Fibroblast of lung (primary cell): ENCODE data around the gene LEKR1. TPM values are rescaled to one million over a fixed set of nuclear protein-coding genes. Genes with fewer than 3 reads are reported as not detected.

ENCODE experiments used
- DNase-seq, 2 donors: peaks; one replicate each; pipeline versions ENCODE4 v3.0.0 to v3.0.0-alpha.2; 2010; ENCODE audit warnings: low read depth in 2 of 2
- H2AFZ ChIP-seq: 2 replicates; pipeline ENCODE4 v1.5.1; 2012; ENCODE audit warnings: low read length, control low read depth, inconsistent platforms
- H3K27ac ChIP-seq: 2 replicates; pipeline ENCODE4 v1.5.1; 2011; ENCODE audit warnings: low read length, control low read depth; ENCODE audit not compliant: insufficient read depth
- H3K27me3 ChIP-seq: 2 replicates; pipeline ENCODE4 v1.5.1; 2011; ENCODE audit warnings: mild to moderate bottlenecking, low read length; ENCODE audit not compliant: control insufficient read depth, insufficient read depth
- H3K36me3 ChIP-seq: 2 replicates; pipeline ENCODE4 v1.5.1; 2011; ENCODE audit warnings: low read length; ENCODE audit not compliant: control insufficient read depth, insufficient read depth
- H3K4me1 ChIP-seq: 2 replicates; pipeline ENCODE4 v1.5.1; 2011; ENCODE audit warnings: low read length; ENCODE audit not compliant: control insufficient read depth, insufficient read depth; ENCODE audit errors: extremely low read depth
- H3K4me2 ChIP-seq: 2 replicates; pipeline ENCODE4 v1.5.1; 2011; ENCODE audit warnings: low read length, control low read depth; ENCODE audit not compliant: insufficient read depth; ENCODE audit errors: extremely low read depth
- H3K4me3 ChIP-seq, 4 experiments: fragments of 200-600 bp in 1 of 4; sonication (generic) in 1 of 4; replicated peaks in 1 of 4; 2 replicates each; pipeline ENCODE4 v1.5.1; 2011 to 2016; ENCODE audit warnings: low read length in 4 of 4, low read depth in 3 of 4, mild to moderate bottlenecking in 3 of 4, control low read depth in 2 of 4, inconsistent platforms in 1 of 4, mixed read lengths in 1 of 4; ENCODE audit not compliant: insufficient read depth in 1 of 4; ENCODE audit errors: control extremely low read depth in 1 of 4
- H3K79me2 ChIP-seq: 2 replicates; pipeline ENCODE4 v1.5.1; 2012; ENCODE audit warnings: mild to moderate bottlenecking, low read length, inconsistent platforms; ENCODE audit not compliant: control insufficient read depth, insufficient read depth
- H3K9ac ChIP-seq: 2 replicates; pipeline ENCODE4 v1.5.1; 2011; ENCODE audit warnings: mild to moderate bottlenecking, low read length, control low read depth; ENCODE audit not compliant: insufficient read depth
- H3K9me3 ChIP-seq: 2 replicates; pipeline ENCODE4 v1.5.1; 2012; ENCODE audit warnings: low read depth, low read length; ENCODE audit not compliant: control insufficient read depth, insufficient read depth
- H4K20me1 ChIP-seq: 2 replicates; pipeline ENCODE4 v1.5.1; 2011; ENCODE audit warnings: low read length; ENCODE audit not compliant: control insufficient read depth, insufficient read depth; ENCODE audit errors: extremely low read depth
- EZH2 ChIP-seq: IDR thresholded peaks from 2 replicates; pipeline ENCODE4 v1.5.1; 2012; ENCODE audit warnings: low read length, control low read depth, mild to moderate bottlenecking; ENCODE audit errors: missing control alignments
- polyA plus RNA-seq, 2 donors: library from polyadenylated mRNA; depleted of rRNA in 1 of 2; stranded (reverse) in 1 of 2; unstranded in 1 of 2; fragments of >200 nt; gene quantifications; 2 replicates each; pipeline ENCODE4 v1.2.1, GENCODE V29; 2011 to 2012; ENCODE audit warnings: missing spikeins in 1 of 2
- total RNA-seq: library from RNA; depleted of rRNA; stranded (reverse); fragments of >200 nt; gene quantifications from 2 replicates; pipeline ENCODE4 v1.2.1, GENCODE V29; 2014
- TF ChIP-seq, protein P1 (sequence below), 2 donors: IDR thresholded peaks in 1 of 2; conservative IDR thresholded peaks in 1 of 2; 1 replicate in 1 of 2; 2 replicates in 1 of 2; pipeline ENCODE4 v1.5.1; 2011 to 2012; ENCODE audit warnings: low read length in 2 of 2, control low read depth in 1 of 2, inconsistent platforms in 1 of 2, low read depth in 1 of 2, mild to moderate bottlenecking in 1 of 2

Gene LEKR1
- total and polyA plus RNA-seq, 2 donors (not counting 1 experiment from before 2014, with no cell fraction given), result 0.28 to 1.3 TPM

DNA sequence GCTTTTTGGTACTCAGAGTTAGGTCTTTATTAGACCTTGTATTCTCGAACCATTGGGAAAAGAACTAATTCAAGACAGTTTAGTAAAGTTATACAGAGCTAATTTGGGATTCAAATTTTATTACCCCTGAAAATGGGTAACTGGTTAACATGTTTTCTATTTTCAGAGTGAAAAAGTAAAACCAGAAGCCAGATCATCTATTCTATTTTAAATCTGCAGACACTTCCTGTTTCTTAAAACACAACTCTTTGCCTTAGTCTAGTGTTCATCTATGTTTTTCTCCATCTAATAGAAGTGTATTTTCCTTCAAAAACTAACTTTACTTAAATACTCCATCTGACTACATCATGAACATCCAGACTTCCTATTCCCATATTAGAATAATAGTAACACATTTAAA lies 220.4 kb downstream of the LEKR1 start:
- no peak overlapping the region for H3K4me2 ChIP-seq
- H3K4me3 ChIP-seq, result no peak overlapping the region
- TF ChIP-seq, protein P1, sequence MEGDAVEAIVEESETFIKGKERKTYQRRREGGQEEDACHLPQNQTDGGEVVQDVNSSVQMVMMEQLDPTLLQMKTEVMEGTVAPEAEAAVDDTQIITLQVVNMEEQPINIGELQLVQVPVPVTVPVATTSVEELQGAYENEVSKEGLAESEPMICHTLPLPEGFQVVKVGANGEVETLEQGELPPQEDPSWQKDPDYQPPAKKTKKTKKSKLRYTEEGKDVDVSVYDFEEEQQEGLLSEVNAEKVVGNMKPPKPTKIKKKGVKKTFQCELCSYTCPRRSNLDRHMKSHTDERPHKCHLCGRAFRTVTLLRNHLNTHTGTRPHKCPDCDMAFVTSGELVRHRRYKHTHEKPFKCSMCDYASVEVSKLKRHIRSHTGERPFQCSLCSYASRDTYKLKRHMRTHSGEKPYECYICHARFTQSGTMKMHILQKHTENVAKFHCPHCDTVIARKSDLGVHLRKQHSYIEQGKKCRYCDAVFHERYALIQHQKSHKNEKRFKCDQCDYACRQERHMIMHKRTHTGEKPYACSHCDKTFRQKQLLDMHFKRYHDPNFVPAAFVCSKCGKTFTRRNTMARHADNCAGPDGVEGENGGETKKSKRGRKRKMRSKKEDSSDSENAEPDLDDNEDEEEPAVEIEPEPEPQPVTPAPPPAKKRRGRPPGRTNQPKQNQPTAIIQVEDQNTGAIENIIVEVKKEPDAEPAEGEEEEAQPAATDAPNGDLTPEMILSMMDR (conservative IDR thresholded peaks at IDR 0.05 in 1 of 2, IDR thresholded peaks at IDR 0.05 in 1 of 2; ENCODE audit: low read depth in 1 of 2, low read length in 2 of 2), result no peak
- no peak for TF ChIP-seq EZH2
- H3K4me1 ChIP-seq, result no peaks in the 10 kb centered on the region
- no peaks in the 10 kb centered on the region for H3K9me3 ChIP-seq
- no peak overlapping the region for H2AFZ ChIP-seq
- DNase-seq, result no peak
- H3K27me3 ChIP-seq, result peaks cover 5% of the 10 kb centered on the region
- H3K27ac ChIP-seq, result no peak overlapping the region
- H3K36me3 ChIP-seq, result no peaks in the 10 kb centered on the region
- H3K79me2 ChIP-seq, result no peaks in the 10 kb centered on the region
- H3K9ac ChIP-seq, result no peak overlapping the region
- H4K20me1 ChIP-seq, result no peaks in the 10 kb centered on the region

DNA sequence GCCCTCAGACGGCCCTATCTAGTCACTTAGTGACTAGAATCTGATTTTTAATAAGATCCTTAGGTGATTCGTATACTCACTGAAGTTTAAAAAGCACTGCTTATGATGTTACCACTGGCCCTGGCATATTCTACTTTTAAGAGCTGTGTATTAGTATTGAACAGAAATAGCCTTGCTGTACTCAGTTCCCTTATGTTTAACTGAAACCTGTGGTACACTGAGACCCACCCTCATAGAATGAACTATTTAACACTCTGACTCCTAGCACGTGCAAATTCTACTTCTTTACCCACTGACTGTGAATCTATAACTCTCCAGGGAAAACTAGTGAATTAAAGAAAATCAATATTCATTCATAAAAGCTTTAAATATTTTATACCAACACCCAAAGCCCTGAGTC lies 224.9 kb downstream of the LEKR1 start:
- Histone ChIP-seq H3K9me3 (no peaks in the 10 kb centered on the region), H3K79me2 (no peaks in the 10 kb centered on the region), H3K4me2 (no peak overlapping the region), H3K27me3 (no peaks in the 10 kb centered on the region), H3K9ac (no peak overlapping the region), H3K36me3 (no peaks in the 10 kb centered on the region), H3K4me1 (no peaks in the 10 kb centered on the region), H3K4me3 (no peak overlapping the region), H4K20me1 (no peaks in the 10 kb centered on the region), H2AFZ (no peak overlapping the region), H3K27ac (no peak overlapping the region)
- DNase-seq, result no peak
- TF ChIP-seq EZH2, result no peak

DNA sequence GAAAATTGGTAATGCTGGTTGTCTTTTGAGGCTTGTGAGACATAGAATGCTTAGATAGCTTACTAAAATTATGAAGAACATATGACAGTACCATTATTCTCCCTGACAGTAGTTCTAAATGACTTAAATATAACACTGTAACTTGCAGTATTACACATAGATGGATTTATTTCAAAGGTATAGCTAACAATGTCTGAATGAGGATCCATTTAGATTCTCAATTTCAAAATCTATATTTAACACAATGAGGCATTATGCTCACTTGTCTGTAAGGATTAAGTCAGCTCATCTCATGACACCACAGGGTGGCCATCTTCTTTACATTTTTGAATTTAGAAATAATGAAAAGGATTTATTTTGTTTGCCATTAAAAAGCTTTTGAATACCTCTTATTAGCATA lies 225.4 kb downstream of the LEKR1 start:
- Histone ChIP-seq H3K79me2 (no peaks in the 10 kb centered on the region), H2AFZ (no peak overlapping the region), H3K9me3 (no peaks in the 10 kb centered on the region), H3K9ac (no peak overlapping the region), H4K20me1 (no peaks in the 10 kb centered on the region), H3K4me2 (no peak overlapping the region), H3K4me1 (no peaks in the 10 kb centered on the region), H3K36me3 (no peaks in the 10 kb centered on the region), H3K4me3 (no peak overlapping the region), H3K27me3 (no peaks in the 10 kb centered on the region), H3K27ac (no peak overlapping the region)
- DNase-seq, result no peak
- TF ChIP-seq, protein P1 (conservative IDR thresholded peaks at IDR 0.05 in 1 of 2, IDR thresholded peaks at IDR 0.05 in 1 of 2; ENCODE audit: low read depth in 1 of 2, low read length in 2 of 2), result no peak
- TF ChIP-seq EZH2, result no peak
